HEK293 (cell line): ENCODE data around the gene AFF3.

Experiments used
- ELK4 ChIP-seq: IDR thresholded peaks from 2 replicates; pipeline ENCODE4 v1.6.1; 2011; ENCODE audit warnings: mild to moderate bottlenecking, low read depth, low read length, borderline replicate concordance
- IKZF3 ChIP-seq: fragments of 450-650 bp; IDR thresholded peaks from 2 replicates; pipeline ENCODE4 v1.5.0; 2018; ENCODE audit warnings: missing biosample characterization, mild to moderate bottlenecking, missing genetic modification characterization, moderate library complexity
- PRDM1 ChIP-seq: fragments of 450-650 bp; formaldehyde crosslinking; IDR thresholded peaks from 2 replicates; pipeline ENCODE4; 2016; ENCODE audit warnings: missing biosample characterization, missing genetic modification characterization
- YY2 ChIP-seq: fragments of 450-650 bp; formaldehyde crosslinking; IDR thresholded peaks from 2 replicates; pipeline ENCODE4 v1.5.1; 2016; ENCODE audit warnings: missing biosample characterization, missing genetic modification characterization
- ZBTB17 ChIP-seq: fragments of 450-650 bp; formaldehyde crosslinking; IDR thresholded peaks from 2 replicates; pipeline ENCODE4 v1.5.1; 2016; ENCODE audit warnings: missing biosample characterization, missing genetic modification characterization
- ZBTB48 ChIP-seq: fragments of 450-650 bp; formaldehyde crosslinking; IDR thresholded peaks from 2 replicates; pipeline ENCODE4 v1.5.1; 2016; ENCODE audit warnings: missing biosample characterization, missing genetic modification characterization
- ZBTB8A ChIP-seq: fragments of 450-650 bp; formaldehyde crosslinking; IDR thresholded peaks from 2 replicates; pipeline ENCODE4 v1.5.1; 2016; ENCODE audit warnings: missing biosample characterization, missing genetic modification characterization
- ZNF10 ChIP-seq: fragments of 450-650 bp; formaldehyde crosslinking; IDR thresholded peaks from 2 replicates; pipeline ENCODE4 v1.5.1; 2017; ENCODE audit warnings: missing biosample characterization, missing genetic modification characterization
- ZNF132 ChIP-seq: fragments of 450-650 bp; formaldehyde crosslinking; IDR thresholded peaks from 2 replicates; pipeline ENCODE4 v1.5.1; 2017; ENCODE audit warnings: missing biosample characterization, missing genetic modification characterization, borderline replicate concordance
- ZNF138 ChIP-seq: fragments of 450-650 bp; formaldehyde crosslinking; IDR thresholded peaks from 2 replicates; pipeline ENCODE4 v1.5.1; 2016; ENCODE audit warnings: missing biosample characterization, missing genetic modification characterization, borderline replicate concordance
- ZNF175 ChIP-seq: fragments of 450-650 bp; formaldehyde crosslinking; IDR thresholded peaks from 2 replicates; pipeline ENCODE4 v1.5.1; 2016; ENCODE audit warnings: missing biosample characterization, missing genetic modification characterization
- ZNF23 ChIP-seq: fragments of 450-650 bp; formaldehyde crosslinking; IDR thresholded peaks from 2 replicates; pipeline ENCODE4 v1.5.1; 2016; ENCODE audit warnings: missing biosample characterization, missing genetic modification characterization, borderline replicate concordance
- ZNF354C ChIP-seq: fragments of 450-650 bp; formaldehyde crosslinking; IDR thresholded peaks from 2 replicates; pipeline ENCODE4 v1.5.1; 2016; ENCODE audit warnings: missing biosample characterization, missing genetic modification characterization, low read depth, borderline replicate concordance
- ZNF561 ChIP-seq: fragments of 450-650 bp; IDR thresholded peaks from 2 replicates; pipeline ENCODE4 v1.5.1; 2018; ENCODE audit warnings: missing biosample characterization, missing genetic modification characterization, borderline replicate concordance
- ZNF585B ChIP-seq: fragments of 450-650 bp; formaldehyde crosslinking; IDR thresholded peaks from 2 replicates; pipeline ENCODE4 v1.5.1; 2016; ENCODE audit warnings: missing biosample characterization, missing genetic modification characterization
- ZNF600 ChIP-seq: fragments of 450-650 bp; formaldehyde crosslinking; IDR thresholded peaks from 2 replicates; pipeline ENCODE4 v1.5.1; 2016; ENCODE audit warnings: missing biosample characterization, missing genetic modification characterization
- ZNF610 ChIP-seq: fragments of 450-650 bp; formaldehyde crosslinking; IDR thresholded peaks from 2 replicates; pipeline ENCODE4 v1.5.1; 2016; ENCODE audit warnings: missing biosample characterization, missing genetic modification characterization, borderline replicate concordance
- ZNF654 ChIP-seq: fragments of 450-650 bp; formaldehyde crosslinking; IDR thresholded peaks from 2 replicates; pipeline ENCODE4 v1.5.1; 2016; ENCODE audit warnings: low read depth, missing biosample characterization, missing genetic modification characterization
- ZNF658 ChIP-seq: fragments of 450-650 bp; formaldehyde crosslinking; IDR thresholded peaks from 2 replicates; pipeline ENCODE4; 2016; ENCODE audit warnings: missing biosample characterization, missing genetic modification characterization
- ZNF776 ChIP-seq: fragments of 450-650 bp; formaldehyde crosslinking; IDR thresholded peaks from 2 replicates; pipeline ENCODE4 v1.5.0; 2017; ENCODE audit warnings: missing biosample characterization, missing genetic modification characterization, borderline replicate concordance
- ZSCAN30 ChIP-seq: fragments of 450-650 bp; IDR thresholded peaks from 2 replicates; pipeline ENCODE4 v1.5.1; 2018; ENCODE audit warnings: missing biosample characterization, mild to moderate bottlenecking, missing genetic modification characterization, moderate library complexity
- TF ChIP-seq, protein P1 (sequence below): fragments of 450-650 bp; formaldehyde crosslinking; IDR thresholded peaks from 2 replicates; pipeline ENCODE4 v1.5.1; 2017; ENCODE audit warnings: missing biosample characterization, missing genetic modification characterization
- TF ChIP-seq, protein P2 (sequence below): fragments of 450-650 bp; formaldehyde crosslinking; IDR thresholded peaks from 2 replicates; pipeline ENCODE4 v1.5.1; 2016; ENCODE audit warnings: missing biosample characterization, missing genetic modification characterization
- TF ChIP-seq, protein P3 (sequence below): fragments of 450-650 bp; formaldehyde crosslinking; IDR thresholded peaks from 2 replicates; pipeline ENCODE4 v1.5.1; 2016; ENCODE audit warnings: missing biosample characterization, missing genetic modification characterization
- TF ChIP-seq, protein P4 (sequence below): fragments of 450-650 bp; formaldehyde crosslinking; IDR thresholded peaks from 2 replicates; pipeline ENCODE4 v1.5.1; 2016; ENCODE audit warnings: missing biosample characterization, missing genetic modification characterization, borderline replicate concordance
- TF ChIP-seq, protein P5 (sequence below): fragments of 450-650 bp; formaldehyde crosslinking; IDR thresholded peaks from 2 replicates; pipeline ENCODE4 v1.5.1; 2017; ENCODE audit warnings: missing biosample characterization, missing genetic modification characterization

Gene AFF3

GRCh38 chr2:100106460-100106859 is 35.9 kb downstream of the AFF3 start (continued):
- no peak for TF ChIP-seq ZNF654 (tag by site-specific recombination)
- no peak for TF ChIP-seq ZNF776 (tag by site-specific recombination)
- no peak for TF ChIP-seq ZNF610 (tag by site-specific recombination)
- TF ChIP-seq ZNF132 (tag by site-specific recombination) = no peak
- TF ChIP-seq, protein P1, sequence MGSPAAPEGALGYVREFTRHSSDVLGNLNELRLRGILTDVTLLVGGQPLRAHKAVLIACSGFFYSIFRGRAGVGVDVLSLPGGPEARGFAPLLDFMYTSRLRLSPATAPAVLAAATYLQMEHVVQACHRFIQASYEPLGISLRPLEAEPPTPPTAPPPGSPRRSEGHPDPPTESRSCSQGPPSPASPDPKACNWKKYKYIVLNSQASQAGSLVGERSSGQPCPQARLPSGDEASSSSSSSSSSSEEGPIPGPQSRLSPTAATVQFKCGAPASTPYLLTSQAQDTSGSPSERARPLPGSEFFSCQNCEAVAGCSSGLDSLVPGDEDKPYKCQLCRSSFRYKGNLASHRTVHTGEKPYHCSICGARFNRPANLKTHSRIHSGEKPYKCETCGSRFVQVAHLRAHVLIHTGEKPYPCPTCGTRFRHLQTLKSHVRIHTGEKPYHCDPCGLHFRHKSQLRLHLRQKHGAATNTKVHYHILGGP (tag by site-specific recombination) = no peak
- TF ChIP-seq YY2 (tag by site-specific recombination) = no peak
- no peak for TF ChIP-seq ZNF658 (tag by site-specific recombination)
- TF ChIP-seq, protein P2, sequence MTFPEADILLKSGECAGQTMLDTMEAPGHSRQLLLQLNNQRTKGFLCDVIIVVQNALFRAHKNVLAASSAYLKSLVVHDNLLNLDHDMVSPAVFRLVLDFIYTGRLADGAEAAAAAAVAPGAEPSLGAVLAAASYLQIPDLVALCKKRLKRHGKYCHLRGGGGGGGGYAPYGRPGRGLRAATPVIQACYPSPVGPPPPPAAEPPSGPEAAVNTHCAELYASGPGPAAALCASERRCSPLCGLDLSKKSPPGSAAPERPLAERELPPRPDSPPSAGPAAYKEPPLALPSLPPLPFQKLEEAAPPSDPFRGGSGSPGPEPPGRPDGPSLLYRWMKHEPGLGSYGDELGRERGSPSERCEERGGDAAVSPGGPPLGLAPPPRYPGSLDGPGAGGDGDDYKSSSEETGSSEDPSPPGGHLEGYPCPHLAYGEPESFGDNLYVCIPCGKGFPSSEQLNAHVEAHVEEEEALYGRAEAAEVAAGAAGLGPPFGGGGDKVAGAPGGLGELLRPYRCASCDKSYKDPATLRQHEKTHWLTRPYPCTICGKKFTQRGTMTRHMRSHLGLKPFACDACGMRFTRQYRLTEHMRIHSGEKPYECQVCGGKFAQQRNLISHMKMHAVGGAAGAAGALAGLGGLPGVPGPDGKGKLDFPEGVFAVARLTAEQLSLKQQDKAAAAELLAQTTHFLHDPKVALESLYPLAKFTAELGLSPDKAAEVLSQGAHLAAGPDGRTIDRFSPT = no peak
- 0 out of 2 replicates have a peak, but pooled peaks have one; percentile 33 for TF ChIP-seq PRDM1 (tag by site-specific recombination)
- TF ChIP-seq, protein P3, sequence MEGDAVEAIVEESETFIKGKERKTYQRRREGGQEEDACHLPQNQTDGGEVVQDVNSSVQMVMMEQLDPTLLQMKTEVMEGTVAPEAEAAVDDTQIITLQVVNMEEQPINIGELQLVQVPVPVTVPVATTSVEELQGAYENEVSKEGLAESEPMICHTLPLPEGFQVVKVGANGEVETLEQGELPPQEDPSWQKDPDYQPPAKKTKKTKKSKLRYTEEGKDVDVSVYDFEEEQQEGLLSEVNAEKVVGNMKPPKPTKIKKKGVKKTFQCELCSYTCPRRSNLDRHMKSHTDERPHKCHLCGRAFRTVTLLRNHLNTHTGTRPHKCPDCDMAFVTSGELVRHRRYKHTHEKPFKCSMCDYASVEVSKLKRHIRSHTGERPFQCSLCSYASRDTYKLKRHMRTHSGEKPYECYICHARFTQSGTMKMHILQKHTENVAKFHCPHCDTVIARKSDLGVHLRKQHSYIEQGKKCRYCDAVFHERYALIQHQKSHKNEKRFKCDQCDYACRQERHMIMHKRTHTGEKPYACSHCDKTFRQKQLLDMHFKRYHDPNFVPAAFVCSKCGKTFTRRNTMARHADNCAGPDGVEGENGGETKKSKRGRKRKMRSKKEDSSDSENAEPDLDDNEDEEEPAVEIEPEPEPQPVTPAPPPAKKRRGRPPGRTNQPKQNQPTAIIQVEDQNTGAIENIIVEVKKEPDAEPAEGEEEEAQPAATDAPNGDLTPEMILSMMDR (tag by site-specific recombination) = no peak
- peak; percentile 17; the same call in 1 of the 2 replicates for TF ChIP-seq ZBTB8A (tag by site-specific recombination)
- no peak for TF ChIP-seq ZNF585B (tag by site-specific recombination)
- peak; percentile 55 for TF ChIP-seq ZNF600
- TF ChIP-seq ZNF23 (tag by site-specific recombination) = no peak
- TF ChIP-seq, protein P4, sequence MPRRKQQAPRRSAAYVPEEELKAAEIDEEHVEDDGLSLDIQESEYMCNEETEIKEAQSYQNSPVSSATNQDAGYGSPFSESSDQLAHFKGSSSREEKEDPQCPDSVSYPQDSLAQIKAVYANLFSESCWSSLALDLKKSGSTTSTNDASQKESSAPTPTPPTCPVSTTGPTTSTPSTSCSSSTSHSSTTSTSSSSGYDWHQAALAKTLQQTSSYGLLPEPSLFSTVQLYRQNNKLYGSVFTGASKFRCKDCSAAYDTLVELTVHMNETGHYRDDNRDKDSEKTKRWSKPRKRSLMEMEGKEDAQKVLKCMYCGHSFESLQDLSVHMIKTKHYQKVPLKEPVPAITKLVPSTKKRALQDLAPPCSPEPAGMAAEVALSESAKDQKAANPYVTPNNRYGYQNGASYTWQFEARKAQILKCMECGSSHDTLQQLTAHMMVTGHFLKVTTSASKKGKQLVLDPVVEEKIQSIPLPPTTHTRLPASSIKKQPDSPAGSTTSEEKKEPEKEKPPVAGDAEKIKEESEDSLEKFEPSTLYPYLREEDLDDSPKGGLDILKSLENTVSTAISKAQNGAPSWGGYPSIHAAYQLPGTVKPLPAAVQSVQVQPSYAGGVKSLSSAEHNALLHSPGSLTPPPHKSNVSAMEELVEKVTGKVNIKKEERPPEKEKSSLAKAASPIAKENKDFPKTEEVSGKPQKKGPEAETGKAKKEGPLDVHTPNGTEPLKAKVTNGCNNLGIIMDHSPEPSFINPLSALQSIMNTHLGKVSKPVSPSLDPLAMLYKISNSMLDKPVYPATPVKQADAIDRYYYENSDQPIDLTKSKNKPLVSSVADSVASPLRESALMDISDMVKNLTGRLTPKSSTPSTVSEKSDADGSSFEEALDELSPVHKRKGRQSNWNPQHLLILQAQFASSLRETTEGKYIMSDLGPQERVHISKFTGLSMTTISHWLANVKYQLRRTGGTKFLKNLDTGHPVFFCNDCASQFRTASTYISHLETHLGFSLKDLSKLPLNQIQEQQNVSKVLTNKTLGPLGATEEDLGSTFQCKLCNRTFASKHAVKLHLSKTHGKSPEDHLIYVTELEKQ (tag by site-specific recombination) = no peak
- peak; percentile 83; the same call in 1 of the 2 replicates for TF ChIP-seq ZSCAN30
- TF ChIP-seq, protein P5, sequence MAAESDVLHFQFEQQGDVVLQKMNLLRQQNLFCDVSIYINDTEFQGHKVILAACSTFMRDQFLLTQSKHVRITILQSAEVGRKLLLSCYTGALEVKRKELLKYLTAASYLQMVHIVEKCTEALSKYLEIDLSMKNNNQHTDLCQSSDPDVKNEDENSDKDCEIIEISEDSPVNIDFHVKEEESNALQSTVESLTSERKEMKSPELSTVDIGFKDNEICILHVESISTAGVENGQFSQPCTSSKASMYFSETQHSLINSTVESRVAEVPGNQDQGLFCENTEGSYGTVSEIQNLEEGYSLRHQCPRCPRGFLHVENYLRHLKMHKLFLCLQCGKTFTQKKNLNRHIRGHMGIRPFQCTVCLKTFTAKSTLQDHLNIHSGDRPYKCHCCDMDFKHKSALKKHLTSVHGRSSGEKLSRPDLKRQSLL = no peak
- TF ChIP-seq ZNF138 (tag by site-specific recombination) = no peak
- no peak for TF ChIP-seq ZBTB48 (tag by site-specific recombination)
- TF ChIP-seq ZBTB17 (tag by site-specific recombination) = peak; percentile 89
- TF ChIP-seq ZNF354C (tag by site-specific recombination) = no peak
- TF ChIP-seq ELK4 = no peak
- no peak for TF ChIP-seq ZNF561
- 0 out of 2 replicates have a peak, but pooled peaks have one; percentile 35 for TF ChIP-seq IKZF3
- TF ChIP-seq ZNF10 (tag by site-specific recombination) = no peak
- TF ChIP-seq ZNF175 (tag by site-specific recombination) = no peak
